IPS-11a (cell line): ENCODE measurements around the gene SLC39A11.

ENCODE experiments used
- H3K4me3 ChIP-seq: one replicate; pipeline ENCODE4 v1.5.1; 2013; ENCODE audit warnings: low read depth, low read length, control low read depth

Gene SLC39A11

DNA sequence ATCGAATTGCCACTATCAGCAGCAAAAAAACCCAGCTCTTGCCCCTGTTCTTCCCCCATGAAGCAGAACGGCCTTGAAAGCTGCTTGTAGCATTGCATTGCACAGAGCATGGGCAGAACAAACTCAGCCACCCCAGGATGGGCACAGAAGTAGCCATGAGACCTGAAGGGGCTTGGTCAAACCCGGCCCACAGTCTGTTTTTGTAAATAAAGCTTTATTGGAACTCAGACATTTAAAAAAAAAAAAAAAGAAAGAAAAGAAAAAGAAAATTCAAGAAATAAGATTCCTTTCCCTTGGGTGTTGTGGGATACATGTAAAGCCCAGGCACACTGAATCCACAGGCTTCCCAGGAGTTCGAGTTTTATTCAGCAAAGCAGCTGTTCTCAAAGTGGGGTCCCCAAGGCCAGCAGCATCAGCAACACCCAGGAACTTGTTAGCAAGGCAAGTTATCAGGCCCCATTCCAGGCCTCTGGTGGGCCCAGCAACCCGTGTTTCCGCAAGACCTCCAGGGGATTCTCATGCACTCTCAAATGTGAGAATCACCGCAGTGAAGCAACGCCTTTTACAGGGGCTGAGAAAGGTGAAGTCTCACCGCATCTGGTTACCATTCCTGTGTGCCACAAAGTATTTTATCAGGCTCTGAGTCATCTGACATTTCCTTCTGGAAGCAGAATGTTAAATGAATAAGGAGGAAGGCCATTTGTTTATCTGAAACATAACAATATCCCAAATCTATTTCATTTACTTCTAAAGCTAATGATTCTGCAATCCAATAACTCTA is 108.2 kb downstream of the SLC39A11 start:
- H3K4me3 ChIP-seq: no peak overlapping the region

DNA sequence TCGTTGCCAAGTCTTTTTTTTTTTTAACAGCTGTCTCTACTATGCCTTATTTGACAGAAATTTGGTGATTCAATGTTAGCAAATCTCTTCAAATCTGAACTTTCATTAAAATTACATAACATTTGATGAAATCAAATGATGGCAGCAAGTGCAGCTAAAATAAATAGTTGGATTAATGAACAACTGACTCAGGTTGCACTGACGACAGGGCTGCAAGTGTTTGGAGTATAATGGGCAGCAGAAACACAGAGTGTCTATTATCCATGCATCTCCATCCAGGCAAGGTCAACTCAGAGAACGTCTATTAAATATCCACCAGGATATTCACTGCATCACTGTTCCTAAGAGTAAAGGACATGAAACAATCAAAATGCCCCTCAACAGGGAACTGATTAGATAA is 109.8 kb downstream of the SLC39A11 start:
- no peak overlapping the region for H3K4me3 ChIP-seq

GRCh38 chr17:72978593-72979218 is 113.8 kb downstream of the SLC39A11 start:
- no peak overlapping the region for H3K4me3 ChIP-seq

DNA sequence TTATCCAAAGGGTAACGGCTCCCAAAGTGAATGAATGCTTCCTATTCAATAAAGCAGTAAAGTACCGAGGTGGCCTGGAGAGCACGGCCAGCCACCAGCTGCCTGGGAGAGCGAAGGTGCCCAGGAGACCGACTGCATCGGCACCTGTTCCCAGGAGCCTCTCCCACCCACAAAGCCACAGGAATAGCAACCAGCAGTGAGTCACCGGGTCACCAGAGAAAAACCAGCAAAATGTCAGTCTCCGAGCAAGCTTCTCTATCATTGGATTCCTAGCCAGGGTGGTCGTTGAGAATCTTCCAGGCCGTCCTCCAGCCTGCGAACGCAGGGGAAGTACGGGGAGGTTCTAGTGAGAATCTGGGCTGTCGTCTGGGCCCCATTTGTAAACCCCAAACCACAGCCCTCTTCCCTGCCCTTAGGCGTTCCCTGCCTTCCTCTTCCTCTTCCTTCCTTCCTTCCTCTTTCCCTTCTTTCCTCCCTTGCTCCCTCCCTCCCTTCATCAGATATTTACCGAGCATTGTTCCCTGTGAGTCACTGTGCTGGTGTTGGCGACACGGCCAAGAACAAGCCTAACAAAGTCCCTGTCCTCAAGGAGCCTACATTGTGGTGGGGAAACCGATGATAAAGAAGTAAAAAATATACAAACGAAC is 114.6 kb downstream of the SLC39A11 start:
- no peak overlapping the region for H3K4me3 ChIP-seq

DNA sequence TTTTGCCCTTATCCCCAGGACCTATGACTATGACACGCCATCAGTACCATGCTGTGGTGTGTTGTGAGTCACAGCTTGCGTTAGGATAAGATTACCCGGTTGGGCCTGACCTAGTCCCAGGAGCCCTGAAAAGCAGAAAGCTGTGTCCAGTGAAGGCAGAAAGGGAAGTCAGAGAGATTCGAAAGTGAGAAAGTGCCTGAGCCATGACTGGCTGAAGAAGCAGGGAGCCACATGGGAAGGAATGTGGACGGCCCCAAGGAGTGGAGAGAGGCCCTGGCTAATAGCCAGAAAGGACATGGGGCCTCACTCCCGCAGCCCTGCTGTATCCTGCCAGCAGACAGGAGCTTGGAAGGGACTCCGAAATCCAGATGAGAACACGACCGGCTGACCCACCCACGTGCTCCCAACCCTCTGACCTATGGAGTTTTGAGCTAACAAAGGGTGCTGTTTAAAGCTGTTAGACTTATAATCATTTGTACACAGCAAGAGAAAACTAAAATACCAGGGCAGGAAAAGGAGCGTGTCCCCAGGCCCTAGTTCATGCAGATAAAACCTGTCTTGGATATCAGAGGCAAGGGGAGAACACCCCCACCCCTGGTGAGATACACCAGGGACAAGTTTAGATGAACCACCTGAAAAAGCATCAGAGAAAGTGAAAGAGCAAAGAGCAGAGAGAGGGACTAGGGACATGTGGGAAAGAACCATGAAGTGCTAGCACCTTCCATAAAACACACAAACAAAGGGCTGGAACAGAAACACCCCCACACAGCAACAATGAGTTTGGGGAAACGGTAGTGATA is 115.3 kb downstream of the SLC39A11 start:
- no peak overlapping the region for H3K4me3 ChIP-seq

DNA sequence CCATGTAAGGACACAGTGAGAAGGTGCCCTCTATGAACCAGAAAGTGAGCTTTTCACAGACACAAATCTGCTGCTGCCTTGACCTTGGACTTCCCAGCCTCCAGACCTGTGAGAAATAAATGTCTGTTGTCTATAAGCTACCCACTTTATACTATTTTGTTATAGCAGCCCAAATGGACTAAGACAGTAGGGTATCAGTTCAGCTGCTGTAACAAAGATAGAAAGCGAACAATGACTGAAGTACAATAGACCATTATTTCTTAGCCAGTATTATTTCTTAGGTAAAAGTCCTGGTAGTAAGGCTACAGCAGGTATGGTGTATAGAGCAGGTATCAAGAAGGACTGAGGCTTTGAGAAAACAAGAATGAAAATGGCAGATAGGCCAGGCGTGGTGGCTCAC is 117.0 kb downstream of the SLC39A11 start:
- H3K4me3 ChIP-seq: no peak overlapping the region

GRCh38 chr17:72974605-72975232 is 117.8 kb downstream of the SLC39A11 start:
- H3K4me3 ChIP-seq: no peak overlapping the region

GRCh38 chr17:72972263-72972951 is 120.1 kb downstream of the SLC39A11 start:
- no peak overlapping the region for H3K4me3 ChIP-seq

GRCh38 chr17:72971226-72971880 is 121.1 kb downstream of the SLC39A11 start:
- H3K4me3 ChIP-seq: no peak overlapping the region

- H3K4me3 ChIP-seq: no peak overlapping the region
These were observed 121.7 kb downstream of the SLC39A11 start for GRCh38 chr17:72970797-72971196.

DNA sequence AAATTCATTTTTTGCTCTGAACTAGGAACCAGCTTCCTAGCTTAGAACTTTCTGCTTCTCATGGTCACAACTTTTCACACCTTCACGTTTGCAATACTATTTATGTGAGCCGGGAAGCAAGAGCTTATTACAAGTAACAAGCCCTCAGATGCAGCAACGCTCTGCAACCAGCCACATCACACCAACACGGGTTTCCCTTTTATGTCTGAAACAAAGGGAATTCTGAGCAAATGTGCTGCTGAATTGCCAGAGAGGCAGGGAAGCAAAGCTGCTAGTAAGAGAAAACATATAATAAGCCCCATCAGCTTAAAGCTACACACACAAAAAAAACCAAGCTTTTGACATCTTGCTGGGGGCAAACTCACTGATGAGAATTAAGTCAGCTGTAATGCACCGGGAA is 122.2 kb downstream of the SLC39A11 start:
- H3K4me3 ChIP-seq: no peak overlapping the region

- H3K4me3 ChIP-seq: no peak overlapping the region
These were observed 123.1 kb downstream of the SLC39A11 start for GRCh38 chr17:72969293-72969906.

GRCh38 chr17:72968798-72969197 is 123.7 kb downstream of the SLC39A11 start:
- no peak overlapping the region for H3K4me3 ChIP-seq

- no peak overlapping the region for H3K4me3 ChIP-seq
These were observed 124.4 kb downstream of the SLC39A11 start for GRCh38 chr17:72967977-72968585.

- H3K4me3 ChIP-seq: no peak overlapping the region
These were observed 125.1 kb downstream of the SLC39A11 start for GRCh38 chr17:72967277-72967970.

GRCh38 chr17:72962106-72962505 is 130.4 kb downstream of the SLC39A11 start:
- H3K4me3 ChIP-seq: no peak overlapping the region

- H3K4me3 ChIP-seq: no peak overlapping the region
These were observed 136.9 kb downstream of the SLC39A11 start for GRCh38 chr17:72955391-72956140.

DNA sequence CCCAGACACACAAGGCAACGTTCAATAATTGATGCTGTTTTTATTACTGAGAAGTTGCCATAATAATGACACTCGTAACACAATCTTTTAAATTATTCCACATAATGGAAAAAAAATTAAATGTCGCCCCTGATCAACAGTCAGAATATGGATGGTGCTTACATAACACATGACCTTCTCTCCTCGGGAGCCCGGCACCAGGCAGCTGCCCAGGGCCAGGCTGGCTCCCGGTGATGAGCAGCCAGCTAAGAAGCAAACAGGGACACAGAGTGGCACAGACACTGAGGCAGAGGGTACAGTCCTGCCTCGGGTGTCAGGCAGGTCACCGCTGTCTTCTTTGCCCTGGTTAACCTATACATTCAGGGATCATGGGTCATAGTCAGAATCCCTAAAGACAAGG is 137.9 kb downstream of the SLC39A11 start:
- H3K4me3 ChIP-seq: no peak overlapping the region
